WTC11 (cell line): ENCODE measurements around the gene CBFA2T3.

Source experiments
- CTCF ChIP-seq: fragments of 200-600 bp; IDR thresholded peaks from 2 replicates; pipeline ENCODE4 v1.8.0; 2022; ENCODE audit warnings: antibody characterized with exemption
- ESRRA ChIP-seq: sonication (generic); formaldehyde crosslinking; IDR thresholded peaks from 2 replicates; pipeline ENCODE4 v1.8.1; 2022; ENCODE audit warnings: mild to moderate bottlenecking, missing genetic modification reagents, borderline replicate concordance
- KAT7 ChIP-seq: sonication (generic); formaldehyde crosslinking; IDR thresholded peaks from 2 replicates; pipeline ENCODE4 v1.8.1; 2023; ENCODE audit warnings: missing genetic modification reagents, mild to moderate bottlenecking, borderline replicate concordance
- SP1 ChIP-seq: sonication (generic); formaldehyde crosslinking; conservative IDR thresholded peaks from 2 replicates; pipeline ENCODE4 v1.8.1; 2022; ENCODE audit warnings: missing genetic modification reagents
- STAT6 ChIP-seq: sonication (generic); formaldehyde crosslinking; conservative IDR thresholded peaks from 2 replicates; pipeline ENCODE4 v1.8.1; 2023; ENCODE audit warnings: mild to moderate bottlenecking, low read depth, missing genetic modification reagents, moderate library complexity
- TP53 ChIP-seq: sonication (generic); formaldehyde crosslinking; IDR thresholded peaks from 2 replicates; pipeline ENCODE4 v1.8.1; 2023; ENCODE audit warnings: mild to moderate bottlenecking, missing genetic modification reagents
- ZNF121 ChIP-seq: sonication (generic); formaldehyde crosslinking; IDR thresholded peaks from 2 replicates; pipeline ENCODE4 v1.8.0; 2023; ENCODE audit warnings: missing genetic modification reagents

DNA sequence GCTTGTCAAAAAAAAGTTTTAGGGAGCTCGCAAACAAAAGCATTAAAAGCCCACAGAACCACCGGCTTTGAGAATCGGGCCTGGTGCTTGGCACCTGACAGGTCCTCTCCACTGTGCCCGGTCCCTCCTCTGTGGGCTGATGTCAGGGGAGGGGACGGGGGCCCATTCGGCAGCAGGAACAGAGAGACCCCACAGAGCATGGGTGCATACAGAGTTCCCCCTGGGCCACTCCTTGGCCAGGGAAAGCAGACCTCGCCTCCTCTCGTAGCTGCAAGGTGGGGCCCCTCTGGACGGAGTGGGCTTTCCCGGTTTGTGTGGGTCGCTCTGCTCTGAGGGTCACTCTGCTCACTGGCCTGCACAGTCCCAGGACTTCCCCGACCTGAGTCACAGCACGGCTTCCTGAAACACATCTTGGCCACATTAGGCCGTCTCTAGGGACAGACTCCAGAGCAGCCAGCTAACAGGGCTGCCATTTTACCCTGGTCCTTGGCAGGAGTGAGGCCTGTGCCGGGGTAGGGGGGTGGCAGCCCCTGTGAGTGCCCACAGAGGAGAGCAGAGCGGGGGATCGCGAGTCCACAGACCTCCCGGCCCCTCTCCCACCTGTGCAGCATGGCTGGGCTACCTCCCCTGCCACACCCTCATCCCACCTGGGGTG, 11.1 kb downstream of the CBFA2T3 start:
- no peak for TF ChIP-seq CTCF
- no peak for TF ChIP-seq TP53 (CRISPR knock-in tag)
- TF ChIP-seq STAT6 (CRISPR knock-in tag) = no peak
- TF ChIP-seq ZNF121 (CRISPR knock-in tag) = no peak
- no peak for TF ChIP-seq ESRRA (CRISPR knock-in tag)
- no peak for TF ChIP-seq KAT7 (CRISPR knock-in tag)
- no peak for TF ChIP-seq SP1 (CRISPR knock-in tag)
